Stimulated activated CD8-positive, alpha-beta memory T cell treated with anti-CD3 and anti-CD28 coated beads, Interleukin-7, amount 100 ng/mL, for 1 hour (primary cell): Measurements from ENCODE around the gene DPEP1.
"Not testable (repeated sequence)": the region's sequence is repeated elsewhere in the genome, so short reads cannot be mapped to it uniquely, and the experiment has no call there.

Experiments used
- DNase-seq, 2 donors: peaks; one replicate each; pipeline ENCODE4 v3.0.0-alpha.2; 2020; ENCODE audit warnings: low read depth in 2 of 2

Gene DPEP1

DNA sequence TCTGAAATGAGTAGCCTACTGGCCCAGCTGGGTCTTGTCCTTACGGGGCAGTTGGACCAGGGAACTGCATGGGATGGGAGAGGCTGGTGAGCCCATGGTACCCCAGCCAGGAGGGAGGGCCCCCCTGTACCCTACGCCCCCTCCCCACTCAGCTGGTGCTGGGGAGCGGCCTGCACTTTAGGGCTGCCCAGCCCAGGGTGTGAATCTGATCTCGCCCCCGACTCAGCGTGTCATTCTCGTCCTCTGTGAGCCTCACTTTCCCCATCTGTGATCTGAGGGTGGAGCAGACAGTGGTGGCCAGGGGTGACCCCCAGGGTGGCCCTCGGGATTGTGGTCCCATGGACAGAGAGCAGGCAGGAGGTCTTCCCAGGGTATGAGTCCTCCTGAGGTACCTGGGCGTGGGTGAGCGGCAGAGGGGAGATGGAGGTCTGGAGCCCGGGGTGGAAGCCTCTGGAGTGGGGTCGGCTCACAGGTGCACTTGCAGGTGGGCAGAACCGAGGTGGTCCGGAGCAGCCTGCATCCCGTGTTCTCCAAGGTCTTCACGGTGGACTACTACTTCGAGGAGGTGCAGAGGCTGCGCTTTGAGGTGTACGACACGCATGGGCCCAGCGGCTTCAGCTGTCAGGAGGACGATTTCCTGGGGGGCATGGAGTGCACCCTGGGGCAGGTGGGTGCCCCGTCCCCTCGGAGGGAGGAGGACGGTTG lies 36.2 kb upstream of the DPEP1 start:
- no peak for DNase-seq

GRCh38 chr16:89579351-89579750 lies 34.1 kb upstream of the DPEP1 start:
- no peak for DNase-seq

GRCh38 chr16:89581045-89581695 lies 32.3 kb upstream of the DPEP1 start:
- no peak for DNase-seq

GRCh38 chr16:89581861-89582563 lies 31.4 kb upstream of the DPEP1 start:
- no peak for DNase-seq

DNA sequence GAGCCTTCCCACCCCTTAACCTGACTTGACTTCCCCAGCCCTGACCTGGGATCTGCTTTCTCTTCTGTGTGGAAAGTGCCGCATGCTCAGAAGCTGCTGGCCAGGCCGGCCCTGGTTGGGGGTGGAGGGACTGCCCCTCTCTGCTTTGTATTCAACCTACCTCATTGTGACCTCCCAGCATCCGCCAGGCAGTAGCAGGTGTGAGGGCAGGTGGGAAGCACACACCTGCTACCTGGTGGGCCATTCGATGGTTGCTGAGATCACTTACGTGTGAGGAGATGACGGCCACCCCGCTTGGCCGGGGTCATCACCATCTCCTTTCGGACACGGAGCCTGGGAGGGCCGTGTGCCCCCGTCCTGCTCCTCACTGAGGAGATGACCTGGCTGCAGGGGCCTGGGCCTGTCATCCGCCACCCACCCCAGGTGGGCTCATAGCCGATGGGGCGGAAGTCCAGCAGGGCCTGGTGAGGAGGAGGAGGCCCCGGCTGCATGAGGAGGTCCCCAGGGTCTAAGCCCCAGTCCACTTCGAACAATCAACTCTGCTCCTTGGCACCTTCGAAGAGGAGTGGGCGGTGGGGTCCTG lies 30.7 kb upstream of the DPEP1 start:
- no peak for DNase-seq

- DNase-seq: no peak
Measured at GRCh38 chr16:89583197-89583894, 30.1 kb upstream of the DPEP1 start.

DNA sequence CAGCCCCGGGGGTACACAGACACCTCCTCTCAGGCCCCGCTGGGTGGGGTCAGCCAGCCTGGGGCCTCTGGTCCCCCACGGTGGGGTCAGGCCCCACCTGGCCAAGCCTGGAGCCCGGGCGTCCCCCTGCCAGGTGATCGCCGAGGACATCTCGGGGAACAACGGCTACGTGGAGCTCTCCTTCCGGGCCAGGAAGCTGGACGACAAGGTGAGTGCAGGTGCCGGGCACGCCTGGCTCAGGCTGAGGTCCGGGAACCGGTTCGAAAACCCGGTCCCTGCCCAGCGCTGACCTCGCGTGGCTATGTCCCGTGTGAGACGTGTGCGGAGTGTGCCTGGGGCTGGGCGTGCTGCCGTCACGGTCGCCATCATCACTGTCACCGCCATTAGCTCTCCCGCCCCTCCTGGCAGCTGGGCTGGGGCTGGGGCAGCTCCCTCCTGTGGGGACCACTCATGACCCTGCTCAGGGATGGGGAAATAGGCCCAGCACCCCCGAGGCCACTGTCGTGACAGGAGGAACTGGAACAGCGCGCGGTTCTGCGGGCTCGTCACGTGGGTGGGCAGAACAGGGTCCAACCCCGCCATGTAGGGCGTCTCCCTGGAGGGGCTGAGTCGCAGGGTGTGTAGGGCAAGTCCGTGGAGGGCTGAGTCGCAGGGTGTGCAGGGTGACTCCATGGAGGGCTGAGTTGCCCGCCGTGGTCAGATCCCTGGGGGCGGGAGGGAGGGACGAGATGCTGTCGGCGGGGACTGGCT lies 29.4 kb upstream of the DPEP1 start:
- no peak for DNase-seq

DNA sequence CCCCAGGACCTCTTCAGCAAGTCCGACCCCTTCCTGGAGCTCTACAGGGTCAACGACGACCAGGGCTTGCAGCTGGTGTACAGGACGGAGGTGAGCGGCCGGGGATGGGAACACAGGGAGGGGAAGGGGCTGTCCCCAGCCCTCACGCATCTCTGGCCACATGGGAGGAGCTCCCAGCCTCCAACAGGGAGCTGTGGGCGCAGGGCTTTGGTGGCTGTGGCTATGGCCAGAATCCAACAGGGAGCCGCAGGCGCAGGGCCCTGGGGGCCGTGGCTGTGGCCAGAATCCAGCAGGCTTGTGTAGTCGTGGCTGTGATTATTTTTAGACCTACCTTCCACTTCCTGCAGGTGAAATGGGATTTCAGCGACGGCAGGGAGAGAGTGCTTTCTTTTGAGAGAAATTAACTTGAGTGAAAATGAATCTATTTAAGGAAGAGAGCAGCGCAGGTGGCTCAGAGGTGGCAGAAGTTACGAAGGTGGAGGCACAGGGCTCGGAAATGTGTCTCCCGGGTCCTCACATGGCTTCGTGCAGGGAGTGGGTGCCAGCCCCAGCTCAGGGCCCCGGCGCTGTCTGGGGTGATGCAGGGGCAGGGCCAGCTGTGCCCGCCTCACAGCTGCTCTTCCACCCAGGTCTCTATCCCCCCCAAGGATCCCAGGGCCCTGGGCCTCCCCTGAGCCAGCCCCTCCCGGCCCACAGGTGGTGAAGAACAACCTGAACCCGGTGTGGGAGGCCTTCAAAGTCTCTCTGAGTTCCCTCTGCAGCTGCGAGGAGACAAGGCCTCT lies 28.5 kb upstream of the DPEP1 start:
- DNase-seq: no peak

GRCh38 chr16:89586218-89586617 lies 27.2 kb upstream of the DPEP1 start:
- DNase-seq: no peak

GRCh38 chr16:89586853-89587252 lies 26.6 kb upstream of the DPEP1 start:
- no peak for DNase-seq

- not testable (repeated sequence) for DNase-seq
Measured at GRCh38 chr16:89587676-89588075, 25.8 kb upstream of the DPEP1 start.

DNA sequence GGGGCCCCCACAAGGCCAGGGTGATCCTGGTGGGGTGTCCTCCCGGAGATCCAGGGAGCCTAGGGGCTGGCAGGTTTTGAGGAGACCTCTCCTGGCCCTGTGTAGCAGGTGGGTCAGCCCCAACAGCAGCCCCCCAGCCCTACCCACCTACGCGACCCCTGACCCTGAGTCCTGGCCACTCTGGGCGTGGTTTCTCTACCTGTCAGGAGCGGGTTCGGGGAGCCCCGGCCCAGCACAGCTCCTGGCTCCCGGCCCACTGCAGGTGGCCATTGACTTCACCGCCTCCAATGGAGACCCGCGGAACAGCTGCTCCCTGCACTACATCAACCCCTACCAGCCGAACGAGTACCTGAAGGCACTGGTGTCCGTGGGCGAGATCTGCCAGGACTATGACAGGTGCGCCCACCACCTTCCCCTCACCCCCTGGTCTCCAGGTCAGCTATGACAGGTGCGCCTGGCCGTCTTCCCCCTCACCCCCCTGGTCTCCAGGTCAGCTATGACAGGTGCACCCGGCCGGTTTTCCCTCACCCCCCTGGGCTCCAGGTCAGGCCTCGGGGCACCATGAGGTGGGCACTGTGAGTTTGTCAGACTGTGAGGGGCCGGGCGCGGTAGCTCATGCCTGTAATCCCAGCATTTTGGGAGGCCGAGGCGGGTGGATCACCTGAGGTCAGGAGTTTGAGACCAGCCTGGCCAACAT lies 24.9 kb upstream of the DPEP1 start:
- no peak for DNase-seq

- no peak for DNase-seq
Measured at GRCh38 chr16:89589241-89589926, 24.1 kb upstream of the DPEP1 start.

- DNase-seq: no peak
Measured at GRCh38 chr16:89593841-89594240, 19.6 kb upstream of the DPEP1 start.

GRCh38 chr16:89595330-89596060 lies 17.9 kb upstream of the DPEP1 start:
- no peak for DNase-seq

DNA sequence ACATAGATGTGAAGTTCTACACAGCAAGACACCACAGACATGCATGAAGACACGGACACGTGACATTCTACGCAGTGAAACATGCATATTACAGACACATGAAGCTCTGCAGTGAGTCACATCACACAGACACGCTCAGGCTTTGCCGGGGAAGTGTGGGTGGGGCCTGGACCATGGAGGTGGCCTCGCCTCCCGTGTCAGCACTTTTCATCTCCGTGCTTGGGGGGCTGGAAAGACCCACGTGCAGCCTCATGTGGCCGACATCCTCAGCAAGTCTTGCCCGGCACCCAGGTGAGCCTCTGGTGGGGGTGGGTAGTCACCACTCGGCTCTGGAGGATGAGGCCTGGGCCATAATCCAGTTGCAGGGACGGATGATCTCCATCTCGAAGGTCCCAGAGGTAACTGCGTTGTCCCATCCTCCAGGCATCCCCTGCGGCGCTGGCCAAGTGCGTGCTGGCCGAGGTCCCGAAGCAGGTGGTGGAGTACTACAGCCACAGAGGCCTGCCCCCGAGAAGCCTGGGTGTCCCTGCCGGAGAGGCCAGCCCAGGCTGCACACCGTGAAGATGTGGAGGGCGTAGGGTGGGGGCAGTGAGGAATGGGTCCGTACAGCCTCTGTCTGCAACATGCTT lies 17.3 kb upstream of the DPEP1 start:
- no peak for DNase-seq

DNA sequence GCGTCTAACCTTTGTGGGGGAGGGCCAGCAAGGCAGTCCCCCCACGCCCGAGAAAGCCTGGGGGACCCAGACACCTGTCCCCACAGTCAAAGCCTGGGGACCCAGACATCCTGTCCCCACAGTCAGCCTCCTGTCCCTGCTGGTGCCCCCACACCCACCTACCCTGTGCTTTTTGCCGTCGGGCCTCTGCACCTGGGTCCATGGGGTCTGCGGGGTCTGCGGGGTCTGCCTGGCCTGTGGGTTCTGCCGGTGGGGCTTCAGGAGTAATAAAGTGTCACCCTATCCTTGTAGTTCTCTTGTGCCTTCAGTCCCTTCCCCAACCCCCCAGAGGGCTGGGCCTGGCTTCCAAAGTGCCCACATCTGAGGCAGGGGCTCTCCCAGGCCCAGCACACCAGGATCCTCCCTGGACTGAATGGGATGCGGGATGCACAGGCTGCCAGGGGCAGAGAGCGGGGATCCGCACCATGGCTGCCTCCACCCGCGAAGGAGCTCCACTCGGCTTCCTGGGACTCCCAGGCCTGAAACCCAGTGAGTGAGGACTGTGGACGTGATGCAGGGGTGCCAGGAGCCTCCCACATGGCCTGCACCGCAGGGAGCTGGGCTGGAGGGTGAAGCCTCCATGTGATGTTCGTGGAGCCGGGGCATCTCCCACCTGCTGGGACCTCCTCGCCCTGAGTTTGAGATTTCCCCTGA lies 16.3 kb upstream of the DPEP1 start:
- no peak for DNase-seq

- no peak for DNase-seq
Measured at GRCh38 chr16:89598199-89598598, 15.2 kb upstream of the DPEP1 start.
